ENCODE measurements around the gene TMPRSS4. TPM values are rescaled to one million over a fixed set of nuclear protein-coding genes. Genes with fewer than 3 reads are reported as not detected.

The TMPRSS4 gene
- total and polyA plus RNA-seq, 2 of the 13 experiments (the other 11 are each of a cell fraction or from before 2014, with no cell fraction given): 0.32 TPM; not detected in 1

DNA sequence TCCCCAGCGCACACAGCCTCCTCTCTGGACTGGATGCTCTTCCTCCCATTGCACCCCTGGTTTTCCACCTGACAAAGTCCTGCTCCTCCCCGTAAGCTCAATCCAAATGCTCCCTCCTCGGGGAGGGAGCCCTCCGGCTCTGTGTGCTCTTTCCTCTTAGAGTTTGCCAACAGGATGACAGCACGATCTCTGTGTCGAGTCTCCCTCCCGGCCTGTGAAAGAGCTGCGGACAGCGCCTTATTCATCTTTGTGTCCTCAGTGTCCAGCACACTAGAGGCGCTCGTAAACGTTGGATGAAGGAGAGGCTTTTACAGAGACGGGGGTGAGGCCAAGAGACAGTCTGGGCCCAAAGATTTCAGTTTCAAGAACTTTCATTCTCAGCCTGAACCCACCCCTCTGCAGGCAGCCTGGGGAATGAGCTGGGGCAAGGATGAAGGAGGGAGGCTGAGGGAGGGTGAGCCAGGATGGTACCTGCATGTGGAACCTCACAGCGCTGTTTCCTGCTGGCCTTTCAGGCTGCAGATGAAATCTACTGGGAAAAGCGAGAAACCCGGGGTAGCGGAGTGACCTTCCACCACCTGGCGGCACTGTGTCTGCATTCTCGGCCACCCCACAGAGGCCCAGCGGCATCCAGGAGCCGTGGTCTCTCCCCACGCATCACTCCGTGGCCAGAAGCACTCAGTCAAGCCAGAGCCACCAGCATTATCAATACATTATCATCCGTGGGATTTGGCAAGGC, 8.5 kb upstream of the TMPRSS4 start:
- CTCF ChIA-PET (ENCODE audit: low intra/inter-chr PET ratio, low total read pairs): interaction anchor here (0.6 to 1.4 kb wide), 2 partner anchors 103 to 900 kb away, joined by 3 to 5 read pairs; no protein-coding TSS in a partner anchor
- no peak overlapping the region for H3K4me3 ChIP-seq (replicated peaks in 1 of 3; ENCODE audit: insufficient read depth in 1 of 3, low read depth in 2 of 3, low read length in 3 of 3)
- POLR2A ChIA-PET: no interaction called here
- H3K4me1 ChIP-seq (ENCODE audit: insufficient read depth, low read length): no peaks in the 10 kb centered on the region
- DNase-seq (ENCODE audit: low spot score) (no peak), FAIRE-seq (no peak), ATAC-seq (peak; percentile 92)
- no peaks in the 10 kb centered on the region for H3K9me3 ChIP-seq (ENCODE audit: low read length)
- no peak overlapping the region for H3K27ac ChIP-seq (ENCODE audit: extremely low read length, insufficient read depth, low read length)
- in situ Hi-C loops (cut with HindIII; ENCODE audit: extremely low pct_ligation_motif_present, low pct_unique_long_range_greater_than_20kb) (no loop called here), intact Hi-C loops (cut with micrococcal nuclease; ENCODE audit: unreplicated experiment) (no loop called here)
- H3K4me2 ChIP-seq (ENCODE audit: low read depth, low read length): no peak overlapping the region
- WGBS (ENCODE audit: low lambda C conversion rate): 37% methylated on average over 21 of the region's 24 CpGs
- BruUV-seq (replicated peaks): no TSS peak
- peaks cover 2 to 17% of the 10 kb centered on the region in 2 experiments; a peak in 1 of 5 replicates for H3K27me3 ChIP-seq (ENCODE audit: control insufficient read depth in 1 of 2, insufficient read depth in 2 of 2, low read length in 2 of 2)
- H3K79me2 ChIP-seq (ENCODE audit: insufficient read depth, low read length): no peaks in the 10 kb centered on the region
- no peaks in the 10 kb centered on the region for H3K36me3 ChIP-seq (replicated peaks in 1 of 2; ENCODE audit: control insufficient read depth in 1 of 2, insufficient read depth in 2 of 2, low read length in 2 of 2)
- no peak overlapping the region for H3K9ac ChIP-seq (ENCODE audit: insufficient read depth, low read depth, low read length)
- no peak overlapping the region for H2AFZ ChIP-seq (ENCODE audit: low read length)
- no peaks in the 10 kb centered on the region for H4K20me1 ChIP-seq (ENCODE audit: insufficient read depth, low read length)
- TF ChIP-seq RAD51 (IDR thresholded peaks at IDR 0.05; ENCODE audit: borderline replicate concordance) (no peak), ZSCAN22 (CRISPR knock-in tag; IDR thresholded peaks at IDR 0.05) (no peak), ZNF121 (CRISPR knock-in tag; IDR thresholded peaks at IDR 0.05) (no peak), LCORL (IDR thresholded peaks at IDR 0.05) (no peak), LCORL (CRISPR knock-in tag; IDR thresholded peaks at IDR 0.05) (no peak), NCOR1 (IDR thresholded peaks at IDR 0.05; ENCODE audit: borderline replicate concordance, low read length) (no peak), SMC3 (IDR thresholded peaks at IDR 0.05; ENCODE audit: low read length) (peak; percentile 44), TARDBP (CRISPR knock-in tag; IDR thresholded peaks at IDR 0.05) (no peak), ZFX (CRISPR knock-in tag; IDR thresholded peaks at IDR 0.05; ENCODE audit: low read depth) (no peak), RAD21 (CRISPR knock-in tag; IDR thresholded peaks at IDR 0.05) (peak; percentile 62), SALL1 (CRISPR knock-in tag; IDR thresholded peaks at IDR 0.05) (peak; percentile 59; the same call in 1 of the 2 replicates), STAG1 (CRISPR knock-in tag; IDR thresholded peaks at IDR 0.05) (peak; percentile 79), SMYD3 (CRISPR knock-in tag; IDR thresholded peaks at IDR 0.05) (no peak), ZNF562 (CRISPR knock-in tag; IDR thresholded peaks at IDR 0.05; ENCODE audit: borderline replicate concordance) (no peak), NFKB2 (CRISPR knock-in tag; IDR thresholded peaks at IDR 0.05; ENCODE audit: borderline replicate concordance) (peak; percentile 27; the same call in 1 of the 2 replicates), KDM2A (CRISPR knock-in tag; IDR thresholded peaks at IDR 0.05; ENCODE audit: borderline replicate concordance, low read depth) (0 out of 2 replicates have a peak, but pooled peaks have one; percentile 43)
- TF ChIP-seq, protein P1, sequence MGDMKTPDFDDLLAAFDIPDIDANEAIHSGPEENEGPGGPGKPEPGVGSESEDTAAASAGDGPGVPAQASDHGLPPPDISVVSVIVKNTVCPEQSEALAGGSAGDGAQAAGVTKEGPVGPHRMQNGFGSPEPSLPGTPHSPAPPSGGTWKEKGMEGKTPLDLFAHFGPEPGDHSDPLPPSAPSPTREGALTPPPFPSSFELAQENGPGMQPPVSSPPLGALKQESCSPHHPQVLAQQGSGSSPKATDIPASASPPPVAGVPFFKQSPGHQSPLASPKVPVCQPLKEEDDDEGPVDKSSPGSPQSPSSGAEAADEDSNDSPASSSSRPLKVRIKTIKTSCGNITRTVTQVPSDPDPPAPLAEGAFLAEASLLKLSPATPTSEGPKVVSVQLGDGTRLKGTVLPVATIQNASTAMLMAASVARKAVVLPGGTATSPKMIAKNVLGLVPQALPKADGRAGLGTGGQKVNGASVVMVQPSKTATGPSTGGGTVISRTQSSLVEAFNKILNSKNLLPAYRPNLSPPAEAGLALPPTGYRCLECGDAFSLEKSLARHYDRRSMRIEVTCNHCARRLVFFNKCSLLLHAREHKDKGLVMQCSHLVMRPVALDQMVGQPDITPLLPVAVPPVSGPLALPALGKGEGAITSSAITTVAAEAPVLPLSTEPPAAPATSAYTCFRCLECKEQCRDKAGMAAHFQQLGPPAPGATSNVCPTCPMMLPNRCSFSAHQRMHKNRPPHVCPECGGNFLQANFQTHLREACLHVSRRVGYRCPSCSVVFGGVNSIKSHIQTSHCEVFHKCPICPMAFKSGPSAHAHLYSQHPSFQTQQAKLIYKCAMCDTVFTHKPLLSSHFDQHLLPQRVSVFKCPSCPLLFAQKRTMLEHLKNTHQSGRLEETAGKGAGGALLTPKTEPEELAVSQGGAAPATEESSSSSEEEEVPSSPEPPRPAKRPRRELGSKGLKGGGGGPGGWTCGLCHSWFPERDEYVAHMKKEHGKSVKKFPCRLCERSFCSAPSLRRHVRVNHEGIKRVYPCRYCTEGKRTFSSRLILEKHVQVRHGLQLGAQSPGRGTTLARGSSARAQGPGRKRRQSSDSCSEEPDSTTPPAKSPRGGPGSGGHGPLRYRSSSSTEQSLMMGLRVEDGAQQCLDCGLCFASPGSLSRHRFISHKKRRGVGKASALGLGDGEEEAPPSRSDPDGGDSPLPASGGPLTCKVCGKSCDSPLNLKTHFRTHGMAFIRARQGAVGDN (CRISPR knock-in tag; IDR thresholded peaks at IDR 0.05): peak; percentile 30; the same call in 1 of the 2 replicates
- TF ChIP-seq, protein P2, sequence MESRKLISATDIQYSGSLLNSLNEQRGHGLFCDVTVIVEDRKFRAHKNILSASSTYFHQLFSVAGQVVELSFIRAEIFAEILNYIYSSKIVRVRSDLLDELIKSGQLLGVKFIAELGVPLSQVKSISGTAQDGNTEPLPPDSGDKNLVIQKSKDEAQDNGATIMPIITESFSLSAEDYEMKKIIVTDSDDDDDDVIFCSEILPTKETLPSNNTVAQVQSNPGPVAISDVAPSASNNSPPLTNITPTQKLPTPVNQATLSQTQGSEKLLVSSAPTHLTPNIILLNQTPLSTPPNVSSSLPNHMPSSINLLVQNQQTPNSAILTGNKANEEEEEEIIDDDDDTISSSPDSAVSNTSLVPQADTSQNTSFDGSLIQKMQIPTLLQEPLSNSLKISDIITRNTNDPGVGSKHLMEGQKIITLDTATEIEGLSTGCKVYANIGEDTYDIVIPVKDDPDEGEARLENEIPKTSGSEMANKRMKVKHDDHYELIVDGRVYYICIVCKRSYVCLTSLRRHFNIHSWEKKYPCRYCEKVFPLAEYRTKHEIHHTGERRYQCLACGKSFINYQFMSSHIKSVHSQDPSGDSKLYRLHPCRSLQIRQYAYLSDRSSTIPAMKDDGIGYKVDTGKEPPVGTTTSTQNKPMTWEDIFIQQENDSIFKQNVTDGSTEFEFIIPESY (CRISPR knock-in tag; IDR thresholded peaks at IDR 0.05): 0 out of 2 replicates have a peak, but pooled peaks have one; percentile 24
- TF ChIP-seq, protein P3, sequence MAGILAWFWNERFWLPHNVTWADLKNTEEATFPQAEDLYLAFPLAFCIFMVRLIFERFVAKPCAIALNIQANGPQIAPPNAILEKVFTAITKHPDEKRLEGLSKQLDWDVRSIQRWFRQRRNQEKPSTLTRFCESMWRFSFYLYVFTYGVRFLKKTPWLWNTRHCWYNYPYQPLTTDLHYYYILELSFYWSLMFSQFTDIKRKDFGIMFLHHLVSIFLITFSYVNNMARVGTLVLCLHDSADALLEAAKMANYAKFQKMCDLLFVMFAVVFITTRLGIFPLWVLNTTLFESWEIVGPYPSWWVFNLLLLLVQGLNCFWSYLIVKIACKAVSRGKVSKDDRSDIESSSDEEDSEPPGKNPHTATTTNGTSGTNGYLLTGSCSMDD (CRISPR knock-in tag; IDR thresholded peaks at IDR 0.05): no peak

All from HepG2 (cell line).